ENCODE measurements around the gene NAV2. TPM values are rescaled to one million over a fixed set of nuclear protein-coding genes. Genes with fewer than 3 reads are reported as not detected.

NAV2 gene
- total RNA-seq, 1 experiment from 2014 or later: 2.1 TPM

DNA sequence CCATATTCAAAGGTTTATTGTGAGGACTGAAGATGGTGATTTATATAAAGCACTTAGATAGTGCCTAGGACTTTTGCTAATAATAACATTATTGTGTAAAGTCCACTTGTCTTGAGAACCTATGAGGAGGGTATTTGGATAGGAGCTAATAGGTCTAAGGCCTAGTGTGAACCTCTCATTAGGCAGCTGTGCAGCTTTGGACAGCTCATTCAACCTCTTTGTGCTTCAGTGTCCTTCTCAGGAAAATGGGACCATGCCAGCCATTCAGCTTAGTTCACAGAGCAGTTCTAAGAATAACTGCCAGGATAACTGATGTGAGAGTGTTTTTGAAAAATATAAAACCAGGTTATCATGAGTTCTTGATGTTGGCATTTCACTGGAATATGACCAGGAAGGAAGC, 56.2 kb downstream of the NAV2 start:
- TF ChIP-seq EGR1 (IDR thresholded peaks at IDR 0.05; ENCODE audit: low read depth) (no peak), ZNF274 (IDR thresholded peaks at IDR 0.05; ENCODE audit: low read depth, low read length) (no peak), SIN3A (IDR thresholded peaks at IDR 0.05; ENCODE audit: low read depth) (no peak), JUND (IDR thresholded peaks at IDR 0.05) (no peak), RAD21 (IDR thresholded peaks at IDR 0.05; ENCODE audit: low read depth) (no peak), SRF (IDR thresholded peaks at IDR 0.05; ENCODE audit: low read depth) (no peak), POLR2A (IDR thresholded peaks at IDR 0.05; ENCODE audit: borderline replicate concordance, extremely low read depth, insufficient read depth, insufficient read length) (no peak), CTCF (IDR thresholded peaks at IDR 0.05 in 2 of 3, conservative IDR thresholded peaks at IDR 0.05 in 1 of 3; ENCODE audit: borderline replicate concordance in 1 of 3, insufficient read depth in 1 of 3, low read depth in 2 of 3, low read length in 2 of 3) (no peak), EZH2phosphoT487 (IDR thresholded peaks at IDR 0.05; ENCODE audit: borderline replicate concordance) (no peak), CEBPB (IDR thresholded peaks at IDR 0.05; ENCODE audit: low read depth) (no peak), ATF3 (IDR thresholded peaks at IDR 0.05) (no peak), TCF7L2 (IDR thresholded peaks at IDR 0.05; ENCODE audit: borderline replicate concordance, extremely low read depth, insufficient read depth, insufficient read length) (no peak), ELF1 (IDR thresholded peaks at IDR 0.05; ENCODE audit: borderline replicate concordance, low read depth) (no peak), EZH2 (IDR thresholded peaks at IDR 0.05) (no peak), ZFX (IDR thresholded peaks at IDR 0.05) (no peak)
- TF ChIP-seq, protein P1, sequence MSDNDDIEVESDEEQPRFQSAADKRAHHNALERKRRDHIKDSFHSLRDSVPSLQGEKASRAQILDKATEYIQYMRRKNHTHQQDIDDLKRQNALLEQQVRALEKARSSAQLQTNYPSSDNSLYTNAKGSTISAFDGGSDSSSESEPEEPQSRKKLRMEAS (IDR thresholded peaks at IDR 0.05): no peak
- TF ChIP-seq, protein P2, sequence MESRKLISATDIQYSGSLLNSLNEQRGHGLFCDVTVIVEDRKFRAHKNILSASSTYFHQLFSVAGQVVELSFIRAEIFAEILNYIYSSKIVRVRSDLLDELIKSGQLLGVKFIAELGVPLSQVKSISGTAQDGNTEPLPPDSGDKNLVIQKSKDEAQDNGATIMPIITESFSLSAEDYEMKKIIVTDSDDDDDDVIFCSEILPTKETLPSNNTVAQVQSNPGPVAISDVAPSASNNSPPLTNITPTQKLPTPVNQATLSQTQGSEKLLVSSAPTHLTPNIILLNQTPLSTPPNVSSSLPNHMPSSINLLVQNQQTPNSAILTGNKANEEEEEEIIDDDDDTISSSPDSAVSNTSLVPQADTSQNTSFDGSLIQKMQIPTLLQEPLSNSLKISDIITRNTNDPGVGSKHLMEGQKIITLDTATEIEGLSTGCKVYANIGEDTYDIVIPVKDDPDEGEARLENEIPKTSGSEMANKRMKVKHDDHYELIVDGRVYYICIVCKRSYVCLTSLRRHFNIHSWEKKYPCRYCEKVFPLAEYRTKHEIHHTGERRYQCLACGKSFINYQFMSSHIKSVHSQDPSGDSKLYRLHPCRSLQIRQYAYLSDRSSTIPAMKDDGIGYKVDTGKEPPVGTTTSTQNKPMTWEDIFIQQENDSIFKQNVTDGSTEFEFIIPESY (IDR thresholded peaks at IDR 0.05; ENCODE audit: extremely low read depth, insufficient replicate concordance, low read length): no peak
- ChIA-PET RAD21 (ENCODE audit: low non-redundant PET in 1 of 2, low total read pairs in 2 of 2, uncharacterized antibody in 2 of 2, unreplicated experiment in 2 of 2) (no interaction called here), POLR2A (no interaction called here), CTCF (no interaction called here)
- H3K9me3 ChIP-seq (ENCODE audit: control insufficient read depth in 1 of 2, insufficient read depth in 1 of 2, low read depth in 1 of 2, low read length in 2 of 2): no peaks in the 10 kb centered on the region
- H3K36me3 ChIP-seq (ENCODE audit: control insufficient read depth in 1 of 2, insufficient read depth in 2 of 2, low read length in 2 of 2): no peaks in the 10 kb centered on the region
- no peak overlapping the region for H3K4me2 ChIP-seq (ENCODE audit: low read length)
- intact Hi-C loops (cut with micrococcal nuclease): no loop called here
- H3K79me2 ChIP-seq (ENCODE audit: insufficient read depth, low read length): no peaks in the 10 kb centered on the region
- DNase-seq (ENCODE audit: low read depth, low spot score): no peak
- no peak overlapping the region for H3K27ac ChIP-seq (ENCODE audit: low read depth, low read length)
- H2AFZ ChIP-seq (ENCODE audit: low read depth, low read length, poor library complexity, severe bottlenecking): no peak overlapping the region
- BruUV-seq (replicated peaks): no TSS peak
- H3K4me1 ChIP-seq (ENCODE audit: control insufficient read depth in 1 of 2, insufficient read depth in 2 of 2, low read length in 2 of 2): peaks cover 0 to 3% of the 10 kb centered on the region in 2 experiments; a peak in 1 of 4 replicates
- H3K9me2 ChIP-seq (ENCODE audit: insufficient read depth): no peaks in the 10 kb centered on the region
- H3K9ac ChIP-seq (ENCODE audit: low read length): no peak overlapping the region
- H3K27me3 ChIP-seq (ENCODE audit: insufficient read depth, low read length): peaks cover 47% of the 10 kb centered on the region
- no peak overlapping the region for H3K4me3 ChIP-seq (replicated peaks in 1 of 2; ENCODE audit: low read depth in 1 of 2, low read length in 2 of 2)
- no peak for ATAC-seq
- no peaks in the 10 kb centered on the region for H4K20me1 ChIP-seq (ENCODE audit: insufficient read depth)

Measured in HCT116 (cell line).